Measurements from ENCODE around the gene GSDMA.

Gene GSDMA

DNA sequence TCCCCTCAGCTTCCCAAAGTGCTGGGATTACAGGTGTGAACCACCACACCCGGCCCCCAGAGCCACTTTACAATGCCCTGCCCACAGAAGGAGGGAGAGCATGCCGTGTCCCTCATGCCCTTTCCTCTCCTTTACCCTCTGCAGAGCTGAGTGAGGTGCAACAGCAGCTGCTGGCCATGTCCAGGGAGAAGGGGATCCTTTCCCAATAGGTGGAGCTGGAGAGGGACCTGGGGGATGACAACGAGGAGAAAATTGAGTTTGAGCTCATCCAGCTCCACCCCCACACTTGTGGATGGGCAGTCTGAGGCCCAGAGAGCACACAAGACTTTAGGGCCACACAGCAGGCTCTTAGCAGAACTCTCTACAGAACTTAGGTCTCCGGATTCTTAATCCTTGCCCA lies 7.9 kb upstream of the GSDMA start:
- DNase-seq (ENCODE audit: insufficient read length, low spot score), result no peak
- no peak for FAIRE-seq

- DNase-seq (ENCODE audit: insufficient read length, low spot score) (no peak), FAIRE-seq (no peak)
These were observed 7.0 kb upstream of the GSDMA start for GRCh38 chr17:39955726-39956225.

DNA sequence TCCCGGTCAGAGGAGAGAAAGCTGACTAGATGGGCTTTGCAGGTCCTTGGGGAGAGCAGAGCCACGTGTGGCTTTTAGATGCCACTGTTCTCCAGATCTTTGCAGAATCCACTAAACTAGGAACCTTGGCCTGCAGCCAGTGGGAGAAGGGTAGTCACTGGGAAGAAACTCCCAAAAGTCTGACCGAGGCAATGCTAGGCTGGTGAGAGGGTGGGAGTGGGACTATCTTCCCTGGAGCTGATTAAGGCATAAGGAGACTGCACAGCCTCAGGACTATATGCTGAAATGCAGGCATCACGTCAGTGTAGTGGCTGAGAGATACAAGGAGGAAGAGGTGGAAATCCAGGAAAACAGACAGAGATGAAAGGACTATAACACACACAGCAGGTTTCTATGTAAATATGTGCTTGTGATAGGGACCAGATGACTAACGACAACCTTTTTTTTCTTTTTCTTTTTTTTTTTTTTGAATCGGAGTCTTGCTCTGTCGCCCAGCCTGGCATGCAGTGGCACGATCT lies 2.2 kb upstream of the GSDMA start:
- DNase-seq (ENCODE audit: insufficient read length, low spot score) (no peak), FAIRE-seq (no peak)

GRCh38 chr17:39963829-39964228 lies 1.0 kb downstream of the GSDMA start:
- FAIRE-seq (peak; percentile 71), DNase-seq (ENCODE audit: insufficient read length, low spot score) (no peak)

GRCh38 chr17:39965017-39965699 lies 2.4 kb downstream of the GSDMA start:
- no peak for FAIRE-seq
- DNase-seq (ENCODE audit: insufficient read length, low spot score), result no peak

- DNase-seq (ENCODE audit: insufficient read length, low spot score) (no peak), FAIRE-seq (no peak)
These were observed 4.0 kb downstream of the GSDMA start for GRCh38 chr17:39966771-39967170.

DNA sequence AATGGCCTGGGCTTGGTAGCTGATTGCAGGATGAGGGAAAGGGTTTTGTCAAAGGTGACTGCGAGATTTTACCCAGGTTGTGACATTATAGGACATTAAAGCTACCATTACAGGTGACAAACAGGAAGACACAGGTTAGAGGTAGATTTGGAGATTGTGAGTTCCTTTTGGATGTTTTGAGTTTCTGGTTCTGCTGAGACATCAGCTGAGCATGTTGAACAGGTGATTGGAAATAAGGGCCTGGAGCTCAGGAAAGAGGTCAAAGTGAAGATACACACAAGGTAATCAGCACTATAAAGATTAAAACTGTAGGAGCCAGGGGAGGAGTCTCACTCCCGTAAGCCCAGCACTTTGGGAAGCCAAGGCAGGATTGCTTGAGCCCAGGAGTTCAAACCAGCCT lies 6.0 kb downstream of the GSDMA start:
- DNase-seq (ENCODE audit: insufficient read length, low spot score) (no peak), FAIRE-seq (no peak)

GRCh38 chr17:39969375-39969774 lies 6.6 kb downstream of the GSDMA start:
- FAIRE-seq, result no peak

GRCh38 chr17:39970157-39970692 lies 7.4 kb downstream of the GSDMA start:
- no peak for DNase-seq (ENCODE audit: insufficient read length, low spot score)
- no peak for FAIRE-seq

More at GRCh38 chr17:39969375-39969774, 6.6 kb downstream of the GSDMA start:
- DNase-seq (ENCODE audit: insufficient read length, low spot score), result no peak

DNA sequence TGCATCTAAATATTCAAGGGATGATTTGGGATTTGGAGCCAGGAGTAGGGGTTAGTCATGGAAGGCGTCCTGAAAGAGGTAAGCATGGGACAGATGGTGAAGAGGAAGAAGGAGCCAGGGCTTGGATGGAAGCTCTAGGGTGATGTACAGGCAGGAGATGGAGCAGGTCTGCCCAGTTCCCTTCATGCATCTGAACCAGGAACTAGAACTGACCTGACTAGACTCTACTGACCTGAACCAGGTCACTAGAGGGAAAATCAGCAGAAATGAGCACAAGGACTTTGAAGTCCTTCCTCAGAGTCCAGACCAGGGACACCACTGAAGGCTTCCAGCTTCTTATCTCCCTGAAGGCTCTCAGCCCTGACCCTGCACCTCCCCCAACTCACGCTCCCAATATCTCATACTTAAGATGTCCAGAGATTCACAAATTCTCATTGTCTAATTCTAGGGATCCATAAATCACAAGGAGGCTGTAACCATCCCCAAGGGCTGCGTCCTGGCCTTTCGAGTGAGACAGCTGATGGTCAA lies 8.3 kb downstream of the GSDMA start:
- DNase-seq (ENCODE audit: insufficient read length, low spot score) (no peak), FAIRE-seq (no peak)

GRCh38 chr17:39972271-39972670 lies 9.5 kb downstream of the GSDMA start:
- FAIRE-seq, result no peak
- no peak for DNase-seq (ENCODE audit: insufficient read length, low spot score)

DNA sequence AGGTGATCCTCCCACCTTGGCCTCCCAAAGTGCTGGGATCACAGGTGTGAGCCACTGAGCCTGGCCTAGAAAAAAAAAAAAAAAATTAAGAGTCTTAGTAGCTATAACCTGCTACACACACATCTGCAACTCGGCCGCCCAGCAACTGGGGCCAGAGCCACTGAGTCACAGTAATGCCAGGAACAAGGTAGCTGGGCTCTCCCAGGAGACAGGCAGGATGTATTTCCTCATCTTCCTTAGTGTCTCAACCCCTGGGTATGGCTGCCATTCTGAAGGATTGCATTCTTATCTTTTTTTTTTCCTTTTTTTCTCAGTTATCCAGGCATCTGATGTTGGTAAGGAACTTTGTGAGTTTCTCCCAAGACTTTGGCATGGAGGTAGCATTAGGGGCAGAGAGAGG lies 10.7 kb downstream of the GSDMA start:
- DNase-seq (ENCODE audit: insufficient read length, low spot score) (no peak), FAIRE-seq (peak; percentile 9)

GRCh38 chr17:39974433-39974832 lies 11.6 kb downstream of the GSDMA start:
- DNase-seq (ENCODE audit: insufficient read length, low spot score) (no peak), FAIRE-seq (no peak)

DNA sequence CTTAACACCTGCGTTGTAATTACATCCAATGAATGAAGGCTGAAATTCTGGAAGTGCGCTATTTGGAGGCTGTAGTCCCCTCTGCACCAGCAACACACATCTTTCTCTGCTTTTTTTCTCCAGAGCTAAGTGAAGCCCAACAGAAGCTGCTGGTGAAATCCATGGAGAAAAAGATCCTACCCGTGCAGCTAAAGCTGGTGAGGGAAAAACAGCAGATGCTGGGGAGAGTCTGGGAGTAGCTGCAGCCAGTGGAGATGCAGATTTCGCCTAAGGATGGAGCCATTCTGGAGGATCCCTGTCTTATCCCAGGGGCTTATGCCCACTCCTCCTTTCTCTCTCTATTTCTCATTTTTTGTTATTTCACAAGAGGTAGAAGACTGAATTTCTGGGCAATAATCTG lies 13.0 kb downstream of the GSDMA start:
- DNase-seq (ENCODE audit: insufficient read length, low spot score) (no peak), FAIRE-seq (no peak)

DNA sequence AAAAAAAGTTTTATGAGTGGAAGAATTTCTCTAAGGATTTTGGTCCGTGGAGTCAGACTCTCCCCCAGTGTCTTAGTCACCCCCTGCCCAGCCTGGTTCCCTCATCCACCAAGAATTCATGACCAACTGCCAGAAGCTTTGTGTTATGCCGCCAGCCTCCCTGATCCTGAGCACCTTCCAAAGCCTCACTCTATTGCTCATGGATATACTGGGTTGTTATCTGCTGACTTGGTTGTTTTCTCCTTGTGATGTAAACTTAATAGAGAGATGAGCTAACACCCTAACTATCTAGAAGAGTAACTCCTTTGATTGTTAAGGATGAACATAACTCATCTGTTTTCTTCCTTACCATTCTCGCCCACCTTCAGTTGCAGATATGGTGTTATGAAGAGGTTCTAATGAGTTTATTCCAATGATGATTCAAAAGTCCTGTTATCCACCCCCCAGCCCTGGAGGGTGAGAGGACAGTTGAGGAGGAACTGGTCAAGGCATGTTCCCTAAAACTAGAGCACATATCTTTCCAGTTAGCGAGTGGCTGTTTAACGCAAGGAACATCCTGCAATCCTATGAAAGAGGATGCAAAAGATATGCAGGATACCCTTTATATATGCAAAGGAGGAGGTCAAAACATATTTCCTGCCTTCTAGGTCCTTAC lies 16.3 kb downstream of the GSDMA start:
- DNase-seq (ENCODE audit: insufficient read length, low spot score) (peak; percentile 50), FAIRE-seq (no peak)

GRCh38 chr17:39979893-39980350 lies 17.1 kb downstream of the GSDMA start:
- peak; percentile 36 for FAIRE-seq
- DNase-seq (ENCODE audit: insufficient read length, low spot score), result peak; percentile 52

DNA sequence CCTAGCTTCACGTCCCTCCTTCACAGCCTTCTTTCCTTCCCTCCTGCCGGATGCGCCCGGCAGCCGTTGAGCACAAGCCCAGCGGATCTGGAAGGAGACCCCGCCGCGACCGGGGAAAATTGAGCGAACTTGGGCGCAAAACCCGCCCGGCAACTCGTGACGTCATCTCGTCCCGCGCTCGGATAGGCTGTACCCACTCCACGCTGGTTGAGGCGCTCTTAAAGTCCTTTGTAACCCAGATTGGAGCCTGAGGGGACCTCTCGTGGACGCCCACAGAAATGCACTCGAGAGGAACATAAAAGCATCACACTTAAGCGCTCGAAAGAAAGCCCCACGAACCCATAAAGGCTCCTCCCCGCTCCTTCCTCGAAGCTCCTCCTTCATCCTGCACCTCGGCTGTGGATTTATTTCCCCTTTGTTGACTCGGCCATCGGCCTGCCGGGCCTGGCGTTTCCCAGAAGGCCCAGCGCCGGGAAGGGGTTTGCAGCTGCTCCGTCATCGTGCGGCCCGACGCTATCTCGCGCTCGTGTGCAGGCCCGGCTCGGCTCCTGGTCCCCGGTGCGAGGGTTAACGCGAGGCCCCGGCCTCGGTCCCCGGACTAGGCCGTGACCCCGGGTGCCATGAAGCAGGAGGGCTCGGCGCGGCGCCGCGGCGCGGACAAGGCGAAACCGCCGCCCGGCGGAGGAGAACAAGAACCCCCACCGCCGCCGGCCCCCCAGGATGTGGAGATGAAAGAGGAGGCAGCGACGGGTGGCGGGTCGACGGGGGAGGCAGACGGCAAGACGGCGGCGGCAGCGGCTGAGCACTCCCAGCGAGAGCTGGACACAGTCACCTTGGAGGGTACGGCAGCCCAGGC lies 17.8 kb downstream of the GSDMA start, which contains the start of gene PSMD3:
Gene PSMD3 (plus strand): TSS at position 457 of the 856 bp plus-strand sequence. CDS start 164 bp downstream, at position 621.
- peak; percentile 99 for DNase-seq (ENCODE audit: insufficient read length, low spot score)
- peak; percentile 83 for FAIRE-seq

DNA sequence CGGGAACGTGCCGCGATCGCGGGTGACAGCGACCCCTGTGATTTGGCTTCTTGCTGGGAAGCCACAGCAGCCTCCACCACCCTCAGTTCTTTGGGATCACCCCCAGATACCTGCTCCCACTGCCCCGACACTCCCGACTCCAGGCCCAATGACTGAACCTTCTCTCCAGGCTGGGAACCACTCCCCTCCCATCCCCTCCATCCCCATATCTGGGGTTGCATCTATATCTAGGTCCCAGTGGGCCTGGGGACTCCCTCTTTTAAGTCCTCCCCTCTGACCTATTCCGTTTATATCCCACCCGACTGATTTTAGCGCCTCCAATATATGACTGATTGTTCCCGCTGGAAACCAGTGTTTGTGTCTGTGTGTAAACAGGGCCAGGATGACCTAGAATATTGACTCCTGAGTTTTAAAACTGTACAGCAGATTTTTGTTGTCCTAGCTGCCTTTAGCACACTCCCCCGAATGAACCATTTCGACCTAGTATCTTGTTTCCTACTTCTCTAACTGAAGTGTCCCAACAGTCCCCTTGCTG lies 18.5 kb downstream of the GSDMA start:
- FAIRE-seq, result no peak
- DNase-seq (ENCODE audit: insufficient read length, low spot score), result no peak

GRCh38 chr17:39981766-39982375 lies 19.1 kb downstream of the GSDMA start:
- FAIRE-seq (no peak), DNase-seq (ENCODE audit: insufficient read length, low spot score) (no peak)

All from HTR-8/SVneo (cell line).